ENCODE measurements around the gene MESP1. TPM values are rescaled to one million over a fixed set of nuclear protein-coding genes. Genes with fewer than 3 reads are reported as not detected.

Gene MESP1
- polyA plus RNA-seq, 1 donor from 2014 or later, result 4.8 TPM

DNA sequence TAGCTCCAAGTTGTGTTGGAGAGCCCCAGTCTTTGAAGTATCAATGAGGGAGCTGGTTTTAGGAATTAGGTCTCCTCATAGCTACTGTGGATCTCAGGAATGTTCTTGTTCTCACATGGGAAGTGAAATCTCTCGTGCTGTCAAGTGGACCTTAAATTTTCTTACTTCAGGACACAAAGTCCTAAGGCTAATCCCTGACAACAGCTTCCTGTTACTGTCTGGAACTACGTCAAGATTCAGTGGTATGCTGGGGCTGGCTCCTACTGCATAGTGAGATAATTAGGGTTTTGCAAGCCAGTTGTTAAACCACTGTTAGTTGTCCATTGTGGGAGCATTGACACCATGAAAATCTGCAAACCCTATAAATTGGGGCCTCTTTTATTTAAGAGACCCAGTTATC lies 22.8 kb downstream of the MESP1 start:
- TF ChIP-seq EZH2 (IDR thresholded peaks at IDR 0.05; ENCODE audit: borderline replicate concordance, insufficient read depth, low read length, poor library complexity, severe bottlenecking), result no peak
- TF ChIP-seq POLR2AphosphoS5 (IDR thresholded peaks at IDR 0.05), result no peak
- TF ChIP-seq, protein P1, sequence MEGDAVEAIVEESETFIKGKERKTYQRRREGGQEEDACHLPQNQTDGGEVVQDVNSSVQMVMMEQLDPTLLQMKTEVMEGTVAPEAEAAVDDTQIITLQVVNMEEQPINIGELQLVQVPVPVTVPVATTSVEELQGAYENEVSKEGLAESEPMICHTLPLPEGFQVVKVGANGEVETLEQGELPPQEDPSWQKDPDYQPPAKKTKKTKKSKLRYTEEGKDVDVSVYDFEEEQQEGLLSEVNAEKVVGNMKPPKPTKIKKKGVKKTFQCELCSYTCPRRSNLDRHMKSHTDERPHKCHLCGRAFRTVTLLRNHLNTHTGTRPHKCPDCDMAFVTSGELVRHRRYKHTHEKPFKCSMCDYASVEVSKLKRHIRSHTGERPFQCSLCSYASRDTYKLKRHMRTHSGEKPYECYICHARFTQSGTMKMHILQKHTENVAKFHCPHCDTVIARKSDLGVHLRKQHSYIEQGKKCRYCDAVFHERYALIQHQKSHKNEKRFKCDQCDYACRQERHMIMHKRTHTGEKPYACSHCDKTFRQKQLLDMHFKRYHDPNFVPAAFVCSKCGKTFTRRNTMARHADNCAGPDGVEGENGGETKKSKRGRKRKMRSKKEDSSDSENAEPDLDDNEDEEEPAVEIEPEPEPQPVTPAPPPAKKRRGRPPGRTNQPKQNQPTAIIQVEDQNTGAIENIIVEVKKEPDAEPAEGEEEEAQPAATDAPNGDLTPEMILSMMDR (IDR thresholded peaks at IDR 0.05; ENCODE audit: poor library complexity, severe bottlenecking), result no peak
- no peak for TF ChIP-seq TAF1 (IDR thresholded peaks at IDR 0.05; ENCODE audit: low read depth)
- TF ChIP-seq SMC3 (conservative IDR thresholded peaks at IDR 0.05; ENCODE audit: poor library complexity), result no peak
- TF ChIP-seq MXI1 (conservative IDR thresholded peaks at IDR 0.05; ENCODE audit: poor library complexity, severe bottlenecking), result no peak
- no peak for TF ChIP-seq REST (IDR thresholded peaks at IDR 0.05; ENCODE audit: borderline replicate concordance)
- no peak for TF ChIP-seq EP300 (conservative IDR thresholded peaks at IDR 0.05; ENCODE audit: poor library complexity, severe bottlenecking)
- TF ChIP-seq RAD21 (conservative IDR thresholded peaks at IDR 0.05), result no peak
- Histone ChIP-seq H2AFZ (ENCODE audit: low read depth, low read length) (no peak overlapping the region), H3K9me2 (ENCODE audit: insufficient read depth, low read length) (no peaks in the 10 kb centered on the region), H3K27ac (ENCODE audit: low read length) (no peak overlapping the region), H3K4me2 (ENCODE audit: low read length) (no peak overlapping the region), H3K9ac (ENCODE audit: low read length) (no peak overlapping the region), H4K20me1 (ENCODE audit: insufficient read depth) (no peaks in the 10 kb centered on the region), H3K4me3 (ENCODE audit: low read length) (no peak overlapping the region), H3K79me2 (replicated peaks; ENCODE audit: insufficient read depth, low read length) (no peaks in the 10 kb centered on the region), H3K9me3 (ENCODE audit: low read length) (no peaks in the 10 kb centered on the region), H3K27me3 (ENCODE audit: insufficient read depth, low read depth, low read length) (no peaks in the 10 kb centered on the region), H3K36me3 (ENCODE audit: insufficient read depth, low read length) (no peaks in the 10 kb centered on the region), H3F3A (ENCODE audit: insufficient read depth, low read length, poor library complexity, severe bottlenecking) (no peaks in the 10 kb centered on the region)

- no peak overlapping the region for H3K4me3 ChIP-seq (ENCODE audit: low read length)
Observed at GRCh38 chr15:89725064-89725463, 26.0 kb downstream of the MESP1 start.

More at GRCh38 chr15:89725064-89725463, 26.0 kb downstream of the MESP1 start:
- Histone ChIP-seq H2AFZ (ENCODE audit: low read depth, low read length) (no peak overlapping the region), H4K20me1 (ENCODE audit: insufficient read depth) (no peaks in the 10 kb centered on the region), H3K79me2 (replicated peaks; ENCODE audit: insufficient read depth, low read length) (no peaks in the 10 kb centered on the region), H3F3A (ENCODE audit: insufficient read depth, low read length, poor library complexity, severe bottlenecking) (no peaks in the 10 kb centered on the region), H3K9me2 (ENCODE audit: insufficient read depth, low read length) (no peaks in the 10 kb centered on the region), H3K27ac (ENCODE audit: low read length) (no peak overlapping the region), H3K9ac (ENCODE audit: low read length) (no peak overlapping the region), H3K27me3 (ENCODE audit: insufficient read depth, low read depth, low read length) (no peaks in the 10 kb centered on the region), H3K4me2 (ENCODE audit: low read length) (no peak overlapping the region), H3K9me3 (ENCODE audit: low read length) (no peaks in the 10 kb centered on the region), H3K36me3 (ENCODE audit: insufficient read depth, low read length) (no peaks in the 10 kb centered on the region)
- no peak for TF ChIP-seq TAF1 (IDR thresholded peaks at IDR 0.05; ENCODE audit: low read depth)
- no peak for TF ChIP-seq REST (IDR thresholded peaks at IDR 0.05; ENCODE audit: borderline replicate concordance)
- TF ChIP-seq RAD21 (conservative IDR thresholded peaks at IDR 0.05), result no peak
- no peak for TF ChIP-seq EP300 (conservative IDR thresholded peaks at IDR 0.05; ENCODE audit: poor library complexity, severe bottlenecking)
- TF ChIP-seq, protein P1 (IDR thresholded peaks at IDR 0.05; ENCODE audit: poor library complexity, severe bottlenecking), result no peak
- no peak for TF ChIP-seq MXI1 (conservative IDR thresholded peaks at IDR 0.05; ENCODE audit: poor library complexity, severe bottlenecking)
- TF ChIP-seq SMC3 (conservative IDR thresholded peaks at IDR 0.05; ENCODE audit: poor library complexity), result no peak
- TF ChIP-seq EZH2 (IDR thresholded peaks at IDR 0.05; ENCODE audit: borderline replicate concordance, insufficient read depth, low read length, poor library complexity, severe bottlenecking), result no peak
- TF ChIP-seq POLR2AphosphoS5 (IDR thresholded peaks at IDR 0.05), result no peak

All from neural cell (in vitro differentiated cells).